Fibroblast of lung (primary cell): Measurements from ENCODE around the gene XXYLT1.

Experiments used
- CTCF ChIP-seq, 2 donors: IDR thresholded peaks in 1 of 2; conservative IDR thresholded peaks in 1 of 2; 1 replicate in 1 of 2; 2 replicates in 1 of 2; pipeline ENCODE4 v1.5.1; 2011 to 2012; ENCODE audit warnings: low read length in 2 of 2, control low read depth in 1 of 2, inconsistent platforms in 1 of 2, low read depth in 1 of 2, mild to moderate bottlenecking in 1 of 2
- EZH2 ChIP-seq: IDR thresholded peaks from 2 replicates; pipeline ENCODE4 v1.5.1; 2012; ENCODE audit warnings: low read length, control low read depth, mild to moderate bottlenecking; ENCODE audit errors: missing control alignments

DNA sequence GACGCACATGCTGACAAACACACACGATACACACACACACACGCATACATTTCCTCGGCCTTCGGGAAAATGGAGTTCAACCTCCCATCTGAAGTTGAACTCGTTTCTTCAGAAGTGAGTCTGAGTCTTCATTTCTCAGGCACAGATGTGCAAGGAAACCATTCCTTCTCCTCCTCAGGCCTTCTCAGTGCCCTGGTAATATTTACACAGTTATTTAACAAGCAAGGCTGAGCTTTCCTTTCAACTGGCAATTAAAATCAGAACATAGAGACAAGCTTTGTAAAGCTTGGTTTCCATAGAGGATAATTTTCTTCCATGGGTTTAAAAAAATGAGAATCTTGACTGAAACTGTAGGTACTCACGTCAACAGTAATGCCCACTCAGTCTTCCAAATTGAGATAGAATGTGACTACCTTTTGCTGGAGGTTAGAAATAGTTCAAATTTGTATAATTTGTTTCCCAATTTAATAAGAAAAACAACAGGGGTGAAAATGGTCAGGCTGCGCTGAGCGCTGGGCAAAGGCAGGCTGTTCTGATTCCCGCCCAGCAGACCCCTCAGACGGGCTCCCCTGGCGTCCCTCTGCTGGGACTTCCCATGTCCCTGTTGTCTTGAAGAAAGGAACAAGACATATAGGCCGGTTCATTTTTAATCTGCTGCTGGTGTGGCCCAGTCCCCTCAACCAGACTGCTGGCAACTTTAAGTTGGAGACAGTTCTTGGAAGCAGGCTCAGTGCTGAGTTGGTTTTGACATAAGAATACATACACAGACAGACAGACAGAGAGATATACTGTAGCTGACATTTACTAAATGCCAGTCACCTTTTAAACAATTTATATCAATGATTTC, 174.3 kb downstream of the XXYLT1 start:
- TF ChIP-seq CTCF (conservative IDR thresholded peaks at IDR 0.05 in 1 of 2, IDR thresholded peaks at IDR 0.05 in 1 of 2; ENCODE audit: low read depth in 1 of 2, low read length in 2 of 2) (no peak), EZH2 (no peak)
